A549 treated with ZK216348 at 1 μM for 4 hours (cell line): ENCODE measurements around the gene SPP2. TPM values are rescaled to one million over a fixed set of nuclear protein-coding genes. Genes with fewer than 3 reads are reported as not detected.

Experiments used
- total RNA-seq: library from RNA; stranded (reverse); fragments of 200-300 nt; extraction: Qiagen RNA extraction; gene quantifications from 5 replicates; pipeline ENCODE4 v1.2.3, GENCODE V29; 2022; ENCODE audit warnings: low read depth

Gene SPP2
- not detected in 5 replicates for total RNA-seq

GRCh38 chr2:234050455-234051135, at the start of gene SPP2:
TSS of gene SPP2 (plus strand) at chr2:234050702. CDS start at chr2:234050787, 85 bp downstream.

Other genes with a start within 250 kb of the SPP2 start
- gene HJURP, start 196.2 kb upstream of the SPP2 start, total RNA-seq, result 68.3 to 93.0 TPM (median 68.9 TPM) in 5 replicates
- 0.13 to 0.33 TPM in 2 of 5 replicates, not detected in the others for gene TRPM8, start 133.3 kb upstream of the SPP2 start, total RNA-seq